ENCODE measurements around the gene CD44.

The CD44 gene

GRCh38 chr11:35183326-35183925 lies 44.5 kb downstream of the CD44 start:
- H3K4me3 ChIP-seq (ENCODE audit: severe bottlenecking): no peak overlapping the region
- no peak for TF ChIP-seq CTCF (IDR thresholded peaks at IDR 0.05; ENCODE audit: poor library complexity, severe bottlenecking)
- H3K36me3 ChIP-seq (ENCODE audit: low read depth): peaks cover 96% of the 10 kb centered on the region
- H3K27ac ChIP-seq (ENCODE audit: poor library complexity, severe bottlenecking): peak overlapping the region; percentile 1
- peaks cover 16% of the 10 kb centered on the region for H3K4me1 ChIP-seq (ENCODE audit: insufficient read depth, poor library complexity, severe bottlenecking)
- H3K27me3 ChIP-seq (ENCODE audit: insufficient read depth, poor library complexity, severe bottlenecking): no peaks in the 10 kb centered on the region
- no peak for ATAC-seq (ENCODE audit: low read depth)
- DNase-seq (ENCODE audit: low spot score): no peak
- no peaks in the 10 kb centered on the region for H3K9me3 ChIP-seq (ENCODE audit: severe bottlenecking)

- Histone ChIP-seq H3K36me3 (ENCODE audit: low read depth) (peaks cover 96% of the 10 kb centered on the region), H3K9me3 (ENCODE audit: severe bottlenecking) (no peaks in the 10 kb centered on the region), H3K27ac (ENCODE audit: poor library complexity, severe bottlenecking) (no peak overlapping the region), H3K4me3 (ENCODE audit: severe bottlenecking) (no peak overlapping the region), H3K27me3 (ENCODE audit: insufficient read depth, poor library complexity, severe bottlenecking) (no peaks in the 10 kb centered on the region), H3K4me1 (ENCODE audit: insufficient read depth, poor library complexity, severe bottlenecking) (no peaks in the 10 kb centered on the region)
- no peak for TF ChIP-seq CTCF (IDR thresholded peaks at IDR 0.05; ENCODE audit: poor library complexity, severe bottlenecking)
- no peak for DNase-seq (ENCODE audit: low spot score)
- ATAC-seq (ENCODE audit: low read depth): no peak
Measured at GRCh38 chr11:35185696-35186095, 46.7 kb downstream of the CD44 start.

- TF ChIP-seq CTCF (IDR thresholded peaks at IDR 0.05; ENCODE audit: poor library complexity, severe bottlenecking): no peak
- Histone ChIP-seq H3K27me3 (ENCODE audit: insufficient read depth, poor library complexity, severe bottlenecking) (no peaks in the 10 kb centered on the region), H3K4me1 (ENCODE audit: insufficient read depth, poor library complexity, severe bottlenecking) (no peaks in the 10 kb centered on the region), H3K9me3 (ENCODE audit: severe bottlenecking) (no peaks in the 10 kb centered on the region), H3K4me3 (ENCODE audit: severe bottlenecking) (no peak overlapping the region), H3K27ac (ENCODE audit: poor library complexity, severe bottlenecking) (no peak overlapping the region), H3K36me3 (ENCODE audit: low read depth) (peaks cover 100% of the 10 kb centered on the region)
- ATAC-seq (ENCODE audit: low read depth) (no peak), DNase-seq (ENCODE audit: low spot score) (no peak)
Measured at GRCh38 chr11:35187996-35188395, 49.0 kb downstream of the CD44 start.

DNA sequence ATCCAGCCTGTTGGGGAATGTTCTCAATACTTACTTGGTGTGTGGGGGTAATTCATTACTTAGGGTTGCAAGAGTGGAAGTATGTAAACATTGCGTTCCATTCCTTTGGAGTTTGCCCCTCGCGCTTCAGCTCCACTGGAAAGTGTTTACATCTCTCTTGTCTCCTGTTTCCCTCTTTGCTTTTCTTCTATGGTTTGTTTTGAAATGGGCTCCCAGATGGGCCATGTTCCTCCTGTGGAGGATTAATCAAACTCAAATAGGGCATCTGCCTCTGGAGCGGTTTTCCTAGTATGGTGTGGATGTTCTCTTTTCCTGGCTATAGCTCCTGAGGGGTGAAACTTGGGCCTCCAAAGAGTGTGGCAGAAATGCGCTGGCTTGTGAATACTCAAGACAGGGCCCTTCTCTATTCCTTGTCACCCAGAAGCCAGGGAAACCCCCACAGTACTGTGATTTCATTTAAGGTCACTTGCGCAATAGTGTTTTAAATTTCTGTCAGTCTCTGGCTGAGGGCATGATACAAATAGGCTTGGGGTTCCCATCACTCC lies 51.9 kb downstream of the CD44 start:
- peaks cover 100% of the 10 kb centered on the region for H3K36me3 ChIP-seq (ENCODE audit: low read depth)
- no peaks in the 10 kb centered on the region for H3K27me3 ChIP-seq (ENCODE audit: insufficient read depth, poor library complexity, severe bottlenecking)
- no peak overlapping the region for H3K27ac ChIP-seq (ENCODE audit: poor library complexity, severe bottlenecking)
- no peaks in the 10 kb centered on the region for H3K4me1 ChIP-seq (ENCODE audit: insufficient read depth, poor library complexity, severe bottlenecking)
- TF ChIP-seq CTCF (IDR thresholded peaks at IDR 0.05; ENCODE audit: poor library complexity, severe bottlenecking): no peak
- DNase-seq (ENCODE audit: low spot score): no peak
- no peak for ATAC-seq (ENCODE audit: low read depth)
- no peaks in the 10 kb centered on the region for H3K9me3 ChIP-seq (ENCODE audit: severe bottlenecking)
- no peak overlapping the region for H3K4me3 ChIP-seq (ENCODE audit: severe bottlenecking)

DNA sequence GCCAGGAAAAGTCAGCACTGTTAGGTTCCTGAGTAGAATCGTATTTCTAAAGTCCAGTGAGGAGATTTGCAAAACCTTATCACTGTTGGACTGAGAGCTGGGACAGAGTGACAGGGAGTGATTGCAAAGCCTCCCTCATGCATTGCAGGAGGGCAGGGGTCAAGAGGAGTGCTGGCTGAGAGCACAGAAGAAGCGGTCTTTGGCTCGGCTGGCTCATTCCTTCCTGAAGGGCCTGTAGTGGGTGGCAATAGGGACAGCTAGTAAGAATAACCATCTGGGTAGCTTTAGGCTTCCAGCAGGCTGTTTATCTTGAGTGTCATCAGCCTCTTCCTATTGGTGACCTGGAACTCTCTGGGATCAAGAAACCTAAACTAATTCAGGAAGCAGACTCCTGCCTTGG lies 53.4 kb downstream of the CD44 start:
- Histone ChIP-seq H3K4me3 (ENCODE audit: severe bottlenecking) (no peak overlapping the region), H3K27ac (ENCODE audit: poor library complexity, severe bottlenecking) (no peak overlapping the region), H3K9me3 (ENCODE audit: severe bottlenecking) (no peaks in the 10 kb centered on the region), H3K36me3 (ENCODE audit: low read depth) (peaks cover 100% of the 10 kb centered on the region), H3K27me3 (ENCODE audit: insufficient read depth, poor library complexity, severe bottlenecking) (no peaks in the 10 kb centered on the region), H3K4me1 (ENCODE audit: insufficient read depth, poor library complexity, severe bottlenecking) (no peaks in the 10 kb centered on the region)
- no peak for ATAC-seq (ENCODE audit: low read depth)
- no peak for DNase-seq (ENCODE audit: low spot score)
- no peak for TF ChIP-seq CTCF (IDR thresholded peaks at IDR 0.05; ENCODE audit: poor library complexity, severe bottlenecking)

Data from RWPE2 (cell line).